B cell (primary cell): Measurements from ENCODE around the gene IRS1.

ENCODE experiments used
- EZH2 ChIP-seq: IDR thresholded peaks from 2 replicates; pipeline ENCODE4 v1.6.1; 2012; ENCODE audit warnings: borderline replicate concordance, low read depth, mild to moderate bottlenecking, moderate library complexity, low read length; ENCODE audit not compliant: insufficient read depth, poor library complexity, severe bottlenecking
- TF ChIP-seq, protein P1 (sequence below): fragments of 200-600 bp; IDR thresholded peaks from one replicate; pipeline ENCODE4 v1.8.0; 2022; ENCODE audit warnings: antibody characterized with exemption, mild to moderate bottlenecking

DNA sequence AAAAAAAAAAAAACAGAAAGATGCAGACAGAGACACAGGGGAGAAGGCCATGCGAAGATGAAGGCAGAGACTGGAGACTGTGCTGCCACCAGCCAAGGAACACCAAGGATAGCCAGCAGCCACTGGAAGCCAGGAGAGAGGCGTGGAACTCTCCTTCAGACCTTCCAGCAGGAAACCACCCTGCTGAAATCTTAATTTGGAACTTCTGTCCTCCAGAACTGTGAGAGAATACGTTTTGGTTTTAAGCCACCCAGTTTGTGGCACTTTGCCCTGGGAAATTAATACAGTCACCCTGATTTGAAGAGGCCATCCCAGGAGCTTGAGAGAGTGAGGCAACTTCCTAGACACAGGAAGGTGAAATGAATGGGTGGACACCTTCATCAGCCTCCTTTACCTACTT lies 93.7 kb downstream of the IRS1 start:
- TF ChIP-seq, protein P1, sequence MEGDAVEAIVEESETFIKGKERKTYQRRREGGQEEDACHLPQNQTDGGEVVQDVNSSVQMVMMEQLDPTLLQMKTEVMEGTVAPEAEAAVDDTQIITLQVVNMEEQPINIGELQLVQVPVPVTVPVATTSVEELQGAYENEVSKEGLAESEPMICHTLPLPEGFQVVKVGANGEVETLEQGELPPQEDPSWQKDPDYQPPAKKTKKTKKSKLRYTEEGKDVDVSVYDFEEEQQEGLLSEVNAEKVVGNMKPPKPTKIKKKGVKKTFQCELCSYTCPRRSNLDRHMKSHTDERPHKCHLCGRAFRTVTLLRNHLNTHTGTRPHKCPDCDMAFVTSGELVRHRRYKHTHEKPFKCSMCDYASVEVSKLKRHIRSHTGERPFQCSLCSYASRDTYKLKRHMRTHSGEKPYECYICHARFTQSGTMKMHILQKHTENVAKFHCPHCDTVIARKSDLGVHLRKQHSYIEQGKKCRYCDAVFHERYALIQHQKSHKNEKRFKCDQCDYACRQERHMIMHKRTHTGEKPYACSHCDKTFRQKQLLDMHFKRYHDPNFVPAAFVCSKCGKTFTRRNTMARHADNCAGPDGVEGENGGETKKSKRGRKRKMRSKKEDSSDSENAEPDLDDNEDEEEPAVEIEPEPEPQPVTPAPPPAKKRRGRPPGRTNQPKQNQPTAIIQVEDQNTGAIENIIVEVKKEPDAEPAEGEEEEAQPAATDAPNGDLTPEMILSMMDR, result no peak
- TF ChIP-seq EZH2, result no peak
